ENCODE results near the gene SPEG. TPM values are rescaled to one million over a fixed set of nuclear protein-coding genes. Genes with fewer than 3 reads are reported as not detected.

SPEG gene
- polyA plus RNA-seq, 1 donor (not counting 4 experiments of a cell fraction or from before 2014, with no cell fraction given), result 18.8 TPM

- H3K79me2 ChIP-seq (ENCODE audit: control insufficient read depth, insufficient read depth, low read length), result no peaks in the 10 kb centered on the region
- H3K9me1 ChIP-seq (ENCODE audit: control insufficient read depth, extremely low read depth, insufficient read depth, low read length), result no peaks in the 10 kb centered on the region
- H3K27me3 ChIP-seq (ENCODE audit: control insufficient read depth, extremely low read depth, insufficient read depth, low read length), result peaks cover 34% of the 10 kb centered on the region
- no peaks in the 10 kb centered on the region for H3K36me3 ChIP-seq (ENCODE audit: control insufficient read depth in 2 of 2, extremely low read depth in 1 of 2, insufficient read depth in 2 of 2, low read length in 2 of 2)
- H3K9ac ChIP-seq (ENCODE audit: control insufficient read depth, extremely low read depth, insufficient read depth, low read length), result no peak overlapping the region
- no peak overlapping the region for H3K27ac ChIP-seq (ENCODE audit: control insufficient read depth, insufficient read depth, low read length)
- no peak overlapping the region for H2AFZ ChIP-seq (ENCODE audit: control insufficient read depth, low read length)
- DNase-seq (ENCODE audit: low read depth, low spot score) (no peak), FAIRE-seq (no peak)
- dilution Hi-C loops (cut with MboI; ENCODE audit: extremely low pct_ligation_motif_present, low sequenced_read_pairs), result no loop called here
- H3K4me1 ChIP-seq (ENCODE audit: control insufficient read depth, extremely low read depth, insufficient read depth, low read length), result no peaks in the 10 kb centered on the region
- peaks cover 2% of the 10 kb centered on the region for H3K9me3 ChIP-seq (ENCODE audit: control insufficient read depth, low read depth, low read length)
- H4K20me1 ChIP-seq (ENCODE audit: control insufficient read depth, extremely low read depth, insufficient read depth, low read length), result no peaks in the 10 kb centered on the region
- no peak overlapping the region for H3K4me3 ChIP-seq (ENCODE audit: control insufficient read depth in 2 of 3, extremely low read depth in 1 of 3, insufficient read depth in 2 of 3, low read depth in 1 of 3, low read length in 3 of 3)
- H3K4me2 ChIP-seq (ENCODE audit: control insufficient read depth, extremely low read depth, insufficient read depth, low read depth, low read length), result no peak overlapping the region
- TF ChIP-seq EZH2 (IDR thresholded peaks at IDR 0.05; ENCODE audit: low read length) (no peak), CTCF (optimal IDR thresholded peaks at IDR 0.05 in 1 of 3, IDR thresholded peaks at IDR 0.05 in 1 of 3, conservative IDR thresholded peaks at IDR 0.05 in 1 of 3; ENCODE audit: extremely low read depth in 1 of 3, insufficient read depth in 2 of 3, low read length in 3 of 3) (no peak)
These were observed 17.7 kb upstream of the SPEG start for GRCh38 chr2:219416938-219417337.

GRCh38 chr2:219417374-219417773 lies 17.3 kb upstream of the SPEG start:
- H3K36me3 ChIP-seq (ENCODE audit: control insufficient read depth in 2 of 2, extremely low read depth in 1 of 2, insufficient read depth in 2 of 2, low read length in 2 of 2), result no peaks in the 10 kb centered on the region
- no peaks in the 10 kb centered on the region for H4K20me1 ChIP-seq (ENCODE audit: control insufficient read depth, extremely low read depth, insufficient read depth, low read length)
- no peak overlapping the region for H3K27ac ChIP-seq (ENCODE audit: control insufficient read depth, insufficient read depth, low read length)
- FAIRE-seq (no peak), DNase-seq (ENCODE audit: low read depth, low spot score) (no peak)
- no peaks in the 10 kb centered on the region for H3K4me1 ChIP-seq (ENCODE audit: control insufficient read depth, extremely low read depth, insufficient read depth, low read length)
- peaks cover 34% of the 10 kb centered on the region for H3K27me3 ChIP-seq (ENCODE audit: control insufficient read depth, extremely low read depth, insufficient read depth, low read length)
- H3K9me1 ChIP-seq (ENCODE audit: control insufficient read depth, extremely low read depth, insufficient read depth, low read length), result no peaks in the 10 kb centered on the region
- no peak overlapping the region for H3K4me3 ChIP-seq (ENCODE audit: control insufficient read depth in 2 of 3, extremely low read depth in 1 of 3, insufficient read depth in 2 of 3, low read depth in 1 of 3, low read length in 3 of 3)
- peaks cover under 1% of the 10 kb centered on the region for H3K9me3 ChIP-seq (ENCODE audit: control insufficient read depth, low read depth, low read length)
- dilution Hi-C loops (cut with MboI; ENCODE audit: extremely low pct_ligation_motif_present, low sequenced_read_pairs), result no loop called here
- H2AFZ ChIP-seq (ENCODE audit: control insufficient read depth, low read length), result no peak overlapping the region
- TF ChIP-seq EZH2 (IDR thresholded peaks at IDR 0.05; ENCODE audit: low read length) (no peak), CTCF (optimal IDR thresholded peaks at IDR 0.05 in 1 of 3, IDR thresholded peaks at IDR 0.05 in 1 of 3, conservative IDR thresholded peaks at IDR 0.05 in 1 of 3; ENCODE audit: extremely low read depth in 1 of 3, insufficient read depth in 2 of 3, low read length in 3 of 3) (no peak)
- no peak overlapping the region for H3K4me2 ChIP-seq (ENCODE audit: control insufficient read depth, extremely low read depth, insufficient read depth, low read depth, low read length)
- no peak overlapping the region for H3K9ac ChIP-seq (ENCODE audit: control insufficient read depth, extremely low read depth, insufficient read depth, low read length)
- no peaks in the 10 kb centered on the region for H3K79me2 ChIP-seq (ENCODE audit: control insufficient read depth, insufficient read depth, low read length)
